ENCODE results near the gene FAM171A1. TPM values are rescaled to one million over a fixed set of nuclear protein-coding genes. Genes with fewer than 3 reads are reported as not detected.

Gene FAM171A1
- total RNA-seq, 1 donor from 2014 or later = 28.2 TPM

- Histone ChIP-seq H3K27me3 (no peaks in the 10 kb centered on the region), H3F3A (ENCODE audit: low read depth) (peaks cover 9% of the 10 kb centered on the region), H3K9me3 (ENCODE audit: low read depth) (no peaks in the 10 kb centered on the region), H2AFZ (replicated peaks) (no peak overlapping the region), H3K27ac (no peak overlapping the region), H3K4me2 (no peak overlapping the region), H3K4me1 (peaks cover 10% of the 10 kb centered on the region), H3K36me3 (no peaks in the 10 kb centered on the region), H4K20me1 (ENCODE audit: low read depth) (peaks cover 18% of the 10 kb centered on the region), H3K4me3 (no peak overlapping the region), H3K9ac (no peak overlapping the region), H3K79me2 (ENCODE audit: low read depth) (no peaks in the 10 kb centered on the region)
- peaks cover 4% of the 10 kb centered on the region for H3K36me3 Mint-ChIP-seq
- H3K4me3 Mint-ChIP-seq = no peak overlapping the region
- H3K27ac Mint-ChIP-seq = no peak overlapping the region
- TF ChIP-seq EZH2 (IDR thresholded peaks at IDR 0.05) (no peak), EZH2phosphoT487 (IDR thresholded peaks at IDR 0.05) (no peak), CTCF (IDR thresholded peaks at IDR 0.05) (no peak)
- no peak for DNase-seq (ENCODE audit: low spot score)
- no peaks in the 10 kb centered on the region for H3K9me3 Mint-ChIP-seq
- H3K4me1 Mint-ChIP-seq = peaks cover 21% of the 10 kb centered on the region
- H3K27me3 Mint-ChIP-seq (ENCODE audit: insufficient read depth, low read depth) = no peaks in the 10 kb centered on the region
These were observed 112.0 kb downstream of the FAM171A1 start for GRCh38 chr10:15259136-15259535.

DNA sequence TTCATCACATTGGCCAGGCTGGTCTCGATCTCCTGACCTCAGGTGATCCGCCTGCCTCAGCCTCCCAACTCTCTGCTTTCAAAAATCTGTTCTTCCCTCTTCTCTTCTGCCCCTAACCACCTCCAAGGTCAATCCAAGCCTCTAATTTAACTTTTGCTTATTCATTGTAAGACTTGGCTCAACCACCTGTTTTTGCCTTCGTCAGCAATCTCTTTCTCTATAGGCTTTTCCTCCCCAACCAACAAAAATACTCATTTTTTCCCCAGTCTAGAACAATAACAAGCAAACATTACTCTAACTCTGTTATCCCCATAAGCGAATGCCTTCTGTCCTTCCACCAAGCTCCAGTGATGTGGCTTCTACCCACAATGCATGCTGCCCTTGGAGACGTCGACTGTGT, 112.8 kb downstream of the FAM171A1 start:
- Histone ChIP-seq H3F3A (ENCODE audit: low read depth) (peaks cover 9% of the 10 kb centered on the region), H3K4me3 (no peak overlapping the region), H3K9me3 (ENCODE audit: low read depth) (no peaks in the 10 kb centered on the region), H3K4me1 (peaks cover 10% of the 10 kb centered on the region), H4K20me1 (ENCODE audit: low read depth) (peaks cover 22% of the 10 kb centered on the region), H3K79me2 (ENCODE audit: low read depth) (no peaks in the 10 kb centered on the region), H3K4me2 (no peak overlapping the region), H3K27me3 (no peaks in the 10 kb centered on the region), H3K27ac (no peak overlapping the region), H2AFZ (replicated peaks) (no peak overlapping the region), H3K36me3 (no peaks in the 10 kb centered on the region), H3K9ac (no peak overlapping the region)
- Mint-ChIP-seq H3K4me1 (peaks cover 22% of the 10 kb centered on the region), H3K4me3 (no peak overlapping the region), H3K9me3 (no peaks in the 10 kb centered on the region), H3K36me3 (peaks cover 7% of the 10 kb centered on the region), H3K27ac (no peak overlapping the region), H3K27me3 (ENCODE audit: insufficient read depth, low read depth) (no peaks in the 10 kb centered on the region)
- TF ChIP-seq EZH2phosphoT487 (IDR thresholded peaks at IDR 0.05) = no peak
- TF ChIP-seq EZH2 (IDR thresholded peaks at IDR 0.05) = no peak
- no peak for TF ChIP-seq CTCF (IDR thresholded peaks at IDR 0.05)
- no peak for DNase-seq (ENCODE audit: low spot score)

DNA sequence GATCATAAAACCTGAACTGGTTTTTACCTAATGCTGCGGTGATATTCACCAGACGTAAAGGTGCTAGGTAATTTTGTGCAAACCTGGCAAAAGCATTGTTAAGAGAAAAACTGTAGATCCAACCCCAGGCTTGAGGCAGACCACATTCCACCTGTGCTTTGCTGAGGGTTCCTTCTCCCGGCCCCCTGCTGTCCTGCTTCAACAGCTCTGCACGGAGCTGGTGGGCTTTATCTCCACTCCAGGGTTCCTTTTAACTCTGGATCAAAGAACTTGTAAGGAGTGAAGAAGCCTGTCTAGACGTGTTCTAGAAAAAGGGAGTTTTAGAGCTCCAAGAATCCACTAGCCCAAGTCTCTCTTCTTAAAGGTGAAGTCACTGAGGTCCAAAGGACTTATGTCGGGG, 115.1 kb downstream of the FAM171A1 start:
- peaks cover 14% of the 10 kb centered on the region for H3K36me3 Mint-ChIP-seq
- no peaks in the 10 kb centered on the region for H3K9me3 Mint-ChIP-seq
- peaks cover 5% of the 10 kb centered on the region for H3F3A ChIP-seq (ENCODE audit: low read depth)
- peaks cover 3% of the 10 kb centered on the region for H3K27me3 Mint-ChIP-seq (ENCODE audit: insufficient read depth, low read depth)
- DNase-seq (ENCODE audit: low spot score) = no peak
- H3K79me2 ChIP-seq (ENCODE audit: low read depth) = no peaks in the 10 kb centered on the region
- no peak overlapping the region for H2AFZ ChIP-seq (replicated peaks)
- no peaks in the 10 kb centered on the region for H3K9me3 ChIP-seq (ENCODE audit: low read depth)
- H3K4me1 Mint-ChIP-seq = peaks cover 23% of the 10 kb centered on the region
- H3K27ac Mint-ChIP-seq = no peak overlapping the region
- no peaks in the 10 kb centered on the region for H3K36me3 ChIP-seq
- H3K4me1 ChIP-seq = peaks cover 10% of the 10 kb centered on the region
- no peak overlapping the region for H3K4me3 Mint-ChIP-seq
- H3K27me3 ChIP-seq = no peaks in the 10 kb centered on the region
- peak overlapping the region; percentile 27 for H3K4me2 ChIP-seq
- no peak for TF ChIP-seq EZH2phosphoT487 (IDR thresholded peaks at IDR 0.05)
- H3K27ac ChIP-seq = no peak overlapping the region
- H3K4me3 ChIP-seq = no peak overlapping the region
- H3K9ac ChIP-seq = no peak overlapping the region
- peaks cover 19% of the 10 kb centered on the region for H4K20me1 ChIP-seq (ENCODE audit: low read depth)

GRCh38 chr10:15254808-15255648, 116.1 kb downstream of the FAM171A1 start:
- no peak overlapping the region for H3K4me3 ChIP-seq
- H3K4me3 Mint-ChIP-seq = no peak overlapping the region
- H3K4me1 Mint-ChIP-seq = peaks cover 23% of the 10 kb centered on the region

More at GRCh38 chr10:15254808-15255648, 116.1 kb downstream of the FAM171A1 start:
- Histone ChIP-seq H3K4me2 (peak overlapping the region; percentile 31), H3K27ac (no peak overlapping the region), H3F3A (ENCODE audit: low read depth) (peaks cover 5% of the 10 kb centered on the region), H4K20me1 (ENCODE audit: low read depth) (peaks cover 19% of the 10 kb centered on the region), H3K9ac (no peak overlapping the region), H3K79me2 (ENCODE audit: low read depth) (no peaks in the 10 kb centered on the region), H2AFZ (replicated peaks) (no peak overlapping the region), H3K27me3 (no peaks in the 10 kb centered on the region), H3K9me3 (ENCODE audit: low read depth) (no peaks in the 10 kb centered on the region), H3K4me1 (peaks cover 10% of the 10 kb centered on the region), H3K36me3 (no peaks in the 10 kb centered on the region)
- peaks cover 3% of the 10 kb centered on the region for H3K27me3 Mint-ChIP-seq (ENCODE audit: insufficient read depth, low read depth)
- peaks cover 18% of the 10 kb centered on the region for H3K36me3 Mint-ChIP-seq
- H3K27ac Mint-ChIP-seq = peak overlapping the region; percentile 61
- DNase-seq (ENCODE audit: low spot score) = no peak
- TF ChIP-seq EZH2 (IDR thresholded peaks at IDR 0.05) (no peak), CTCF (IDR thresholded peaks at IDR 0.05) (no peak), EZH2phosphoT487 (IDR thresholded peaks at IDR 0.05) (no peak)
- no peaks in the 10 kb centered on the region for H3K9me3 Mint-ChIP-seq
